SK-N-SH treated with all-trans-retinoic acid at 6 μM for 48 hours (cell line): ENCODE data around the gene NRIP1.

Experiments used
- ARNTL ChIP-seq: fragments of 450-650 bp; formaldehyde crosslinking; IDR thresholded peaks from 2 replicates; pipeline ENCODE4 v1.5.0; 2020; ENCODE audit warnings: low read depth, mild to moderate bottlenecking, moderate library complexity, borderline replicate concordance
- BACH2 ChIP-seq: fragments of 250-450 bp; sonication (Bioruptor Pico); IDR thresholded peaks from 2 replicates; pipeline ENCODE4 v1.9.0; 2021; ENCODE audit warnings: mild to moderate bottlenecking, borderline replicate concordance
- ESRRG ChIP-seq: fragments of 250-450 bp; sonication (Bioruptor Pico); IDR thresholded peaks from 2 replicates; pipeline ENCODE4 v1.6.1; 2021; ENCODE audit warnings: mild to moderate bottlenecking
- PATZ1 ChIP-seq: fragments of 250-450 bp; sonication (Bioruptor Pico); IDR thresholded peaks from 2 replicates; pipeline ENCODE4 v1.8.0; 2020; ENCODE audit warnings: mild to moderate bottlenecking, moderate library complexity, borderline replicate concordance
- PPARA ChIP-seq: fragments of 250-450 bp; sonication (Bioruptor Pico); IDR thresholded peaks from 2 replicates; pipeline ENCODE4 v1.5.0; 2020; ENCODE audit warnings: mild to moderate bottlenecking, borderline replicate concordance
- TCF4 ChIP-seq: fragments of 250-450 bp; sonication (Bioruptor Pico); IDR thresholded peaks from 2 replicates; pipeline ENCODE4 v1.8.0; 2021; ENCODE audit warnings: mild to moderate bottlenecking, moderate library complexity, borderline replicate concordance
- TOX ChIP-seq: fragments of 250-450 bp; sonication (Bioruptor Pico); IDR thresholded peaks from 2 replicates; pipeline ENCODE4 v1.8.0; 2021; ENCODE audit warnings: mild to moderate bottlenecking, moderate library complexity, borderline replicate concordance
- TSHZ2 ChIP-seq: fragments of 250-450 bp; sonication (Bioruptor Pico); IDR thresholded peaks from 2 replicates; pipeline ENCODE4 v1.5.0; 2020; ENCODE audit warnings: mild to moderate bottlenecking, moderate library complexity
- ZC3H10 ChIP-seq: fragments of 250-450 bp; sonication (Bioruptor Pico); IDR thresholded peaks from 2 replicates; pipeline ENCODE4 v1.5.1; 2021; ENCODE audit warnings: mild to moderate bottlenecking, moderate library complexity
- ZNF565 ChIP-seq: fragments of 450-650 bp; formaldehyde crosslinking; conservative IDR thresholded peaks from 2 replicates; pipeline ENCODE4 v1.5.0; 2020; ENCODE audit warnings: low read depth, mild to moderate bottlenecking, moderate library complexity
- ZNF8 ChIP-seq: fragments of 450-650 bp; formaldehyde crosslinking; IDR thresholded peaks from 2 replicates; pipeline ENCODE4 v1.5.0; 2020; ENCODE audit warnings: mild to moderate bottlenecking, moderate library complexity

- TF ChIP-seq ESRRG (CRISPR knock-in tag) (no peak), TCF4 (CRISPR knock-in tag) (no peak), ZC3H10 (CRISPR knock-in tag) (no peak), ZNF8 (no peak), PPARA (no peak), TOX (CRISPR knock-in tag) (no peak), ARNTL (CRISPR knock-in tag) (no peak), ZNF565 (CRISPR knock-in tag) (no peak), TSHZ2 (CRISPR knock-in tag) (no peak), BACH2 (CRISPR knock-in tag) (no peak), PATZ1 (no peak)
Measured at GRCh38 chr21:14972678-14973077, 92.1 kb downstream of the NRIP1 start.
